Osteocyte (in vitro differentiated cells): ENCODE data around the gene SUCLG1. TPM values are rescaled to one million over a fixed set of nuclear protein-coding genes. Genes with fewer than 3 reads are reported as not detected.
"Not testable (repeated sequence)": the region's sequence is repeated elsewhere in the genome, so short reads cannot be mapped to it uniquely, and the experiment has no call there.

Experiments used
- DNase-seq: peaks from one replicate; pipeline ENCODE4 v3.0.0; 2021; ENCODE audit warnings: mixed read lengths; ENCODE audit not compliant: unreplicated experiment; ENCODE audit errors: extremely low spot score
- H3K27ac Mint-ChIP-seq: one replicate; pipeline ENCODE4 v1.8.0; 2021; ENCODE audit warnings: mild to moderate bottlenecking, mixed read lengths; ENCODE audit not compliant: unreplicated experiment
- H3K27me3 Mint-ChIP-seq: one replicate; pipeline ENCODE4 v1.8.0; 2021; ENCODE audit warnings: mixed read lengths; ENCODE audit not compliant: unreplicated experiment
- H3K36me3 Mint-ChIP-seq: one replicate; pipeline ENCODE4 v1.8.0; 2021; ENCODE audit warnings: mixed read lengths; ENCODE audit not compliant: unreplicated experiment
- H3K4me1 Mint-ChIP-seq: one replicate; pipeline ENCODE4 v1.8.0; 2021; ENCODE audit warnings: mixed read lengths; ENCODE audit not compliant: unreplicated experiment
- H3K4me3 Mint-ChIP-seq: one replicate; pipeline ENCODE4 v1.8.0; 2021; ENCODE audit warnings: mild to moderate bottlenecking, moderate library complexity, mixed read lengths; ENCODE audit not compliant: unreplicated experiment
- H3K9me3 Mint-ChIP-seq: one replicate; pipeline ENCODE4 v1.8.0; 2021; ENCODE audit warnings: mixed read lengths; ENCODE audit not compliant: unreplicated experiment
- CTCF ChIP-seq: fragments of 200-600 bp; sonication (generic); IDR thresholded peaks from 2 replicates; pipeline ENCODE4 v1.5.0; 2021; ENCODE audit warnings: antibody characterized with exemption, mild to moderate bottlenecking, moderate library complexity
- total RNA-seq: library from RNA; stranded (reverse); gene quantifications from 2 replicates; pipeline ENCODE4 v1.2.1, GENCODE V29; 2021

Gene SUCLG1
- total RNA-seq, 1 donor from 2014 or later: 52.4 TPM

- H3K9me3 Mint-ChIP-seq: no peaks in the 10 kb centered on the region
- no peak for TF ChIP-seq CTCF
- H3K4me3 Mint-ChIP-seq: no peak overlapping the region
- no peak for DNase-seq
- peaks cover 19% of the 10 kb centered on the region for H3K27me3 Mint-ChIP-seq
- no peak overlapping the region for H3K27ac Mint-ChIP-seq
- H3K36me3 Mint-ChIP-seq: no peaks in the 10 kb centered on the region
- H3K4me1 Mint-ChIP-seq: no peaks in the 10 kb centered on the region
These were observed 49.5 kb downstream of the SUCLG1 start for GRCh38 chr2:84409531-84409930.

GRCh38 chr2:84402111-84402510 lies 57.0 kb downstream of the SUCLG1 start:
- not testable (repeated sequence) for H3K36me3 Mint-ChIP-seq, H3K4me3 Mint-ChIP-seq, H3K9me3 Mint-ChIP-seq, H3K4me1 Mint-ChIP-seq, DNase-seq, H3K27ac Mint-ChIP-seq
- H3K27me3 Mint-ChIP-seq: peaks cover 15% of the 10 kb centered on the region

- not testable (repeated sequence) for H3K4me1 Mint-ChIP-seq, H3K4me3 Mint-ChIP-seq, H3K36me3 Mint-ChIP-seq, DNase-seq, H3K9me3 Mint-ChIP-seq, H3K27ac Mint-ChIP-seq
- H3K27me3 Mint-ChIP-seq: peaks cover 11% of the 10 kb centered on the region
These were observed 59.2 kb downstream of the SUCLG1 start for GRCh38 chr2:84399839-84400238.

- Mint-ChIP-seq H3K9me3 (no peaks in the 10 kb centered on the region), H3K27me3 (peaks cover 11% of the 10 kb centered on the region), H3K4me3 (no peak overlapping the region), H3K27ac (no peak overlapping the region), H3K4me1 (no peaks in the 10 kb centered on the region), H3K36me3 (no peaks in the 10 kb centered on the region)
- no peak for DNase-seq
- TF ChIP-seq CTCF: no peak
These were observed 63.3 kb downstream of the SUCLG1 start for GRCh38 chr2:84395820-84396219.

- no peaks in the 10 kb centered on the region for H3K9me3 Mint-ChIP-seq
- no peaks in the 10 kb centered on the region for H3K36me3 Mint-ChIP-seq
These were observed 64.5 kb downstream of the SUCLG1 start for GRCh38 chr2:84394628-84395027.

GRCh38 chr2:84393829-84394228 lies 65.3 kb downstream of the SUCLG1 start:
- Mint-ChIP-seq H3K27me3 (peaks cover 5% of the 10 kb centered on the region), H3K36me3 (no peaks in the 10 kb centered on the region), H3K4me3 (no peak overlapping the region), H3K4me1 (no peaks in the 10 kb centered on the region), H3K9me3 (no peaks in the 10 kb centered on the region), H3K27ac (no peak overlapping the region)
- DNase-seq: no peak
- TF ChIP-seq CTCF: no peak

More at GRCh38 chr2:84394628-84395027, 64.5 kb downstream of the SUCLG1 start:
- no peak for TF ChIP-seq CTCF
- no peak overlapping the region for H3K4me3 Mint-ChIP-seq
- DNase-seq: no peak
- peaks cover 5% of the 10 kb centered on the region for H3K27me3 Mint-ChIP-seq
- no peak overlapping the region for H3K27ac Mint-ChIP-seq
- H3K4me1 Mint-ChIP-seq: no peaks in the 10 kb centered on the region
